Measurements from ENCODE around the gene RHAG. TPM values are rescaled to one million over a fixed set of nuclear protein-coding genes. Genes with fewer than 3 reads are reported as not detected.

Gene RHAG
- total and polyA plus RNA-seq, 2 donors (not counting 1 experiment from before 2014, with no cell fraction given): not detected

DNA sequence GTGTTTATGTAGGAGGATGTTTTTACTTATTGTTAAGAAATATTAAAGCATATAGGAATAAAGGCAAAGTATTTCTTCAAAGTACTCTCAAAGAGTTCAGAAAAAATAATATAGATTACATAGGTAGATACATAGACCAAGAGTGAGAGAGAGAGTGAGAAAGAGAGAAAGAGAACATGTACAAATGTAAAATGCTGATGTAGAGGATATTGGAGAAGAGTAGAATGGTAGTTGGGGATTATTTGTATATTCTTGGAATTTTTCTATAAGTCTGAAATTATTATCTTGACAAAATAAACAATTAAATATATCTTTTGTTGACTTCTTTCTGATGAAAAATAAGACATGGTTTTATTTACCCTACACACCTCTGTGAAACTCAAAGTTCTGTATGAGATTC lies 57.0 kb downstream of the RHAG start:
- Histone ChIP-seq H3K9ac (ENCODE audit: low read length) (no peak overlapping the region), H3K27me3 (replicated peaks in 1 of 4; ENCODE audit: control extremely low read depth in 1 of 4, control insufficient read depth in 3 of 4, insufficient read depth in 4 of 4, low read length in 3 of 4) (no peaks in the 10 kb centered on the region), H2AFZ (ENCODE audit: insufficient read depth, low read depth, low read length, poor library complexity, severe bottlenecking) (no peak overlapping the region), H3K9me3 (ENCODE audit: control extremely low read depth in 1 of 3, control insufficient read depth in 2 of 3, insufficient read depth in 1 of 3, low read length in 2 of 3) (no peaks in the 10 kb centered on the region), H3K4me3 (ENCODE audit: control extremely low read depth in 1 of 5, extremely low read depth in 1 of 5, insufficient read depth in 1 of 5, low read depth in 2 of 5, low read length in 4 of 5) (no peak overlapping the region), H3K27ac (ENCODE audit: low read length in 2 of 2) (no peak overlapping the region), H3K4me1 (ENCODE audit: control insufficient read depth in 2 of 2, insufficient read depth in 2 of 2, low read length in 2 of 2) (no peaks in the 10 kb centered on the region), H4K20me1 (ENCODE audit: control insufficient read depth, insufficient read depth, low read length, poor library complexity, severe bottlenecking) (no peaks in the 10 kb centered on the region), H3K36me3 (replicated peaks in 1 of 2; ENCODE audit: control extremely low read depth in 1 of 2, control insufficient read depth in 1 of 2, extremely low read depth in 1 of 2, insufficient read depth in 2 of 2, low read length in 1 of 2) (no peaks in the 10 kb centered on the region), H3K79me2 (ENCODE audit: control insufficient read depth, insufficient read depth, low read length) (no peaks in the 10 kb centered on the region), H3K4me2 (replicated peaks; ENCODE audit: low read depth, low read length, poor library complexity, severe bottlenecking) (no peak overlapping the region)
- no peak overlapping the region for H3K4me3 Mint-ChIP-seq
- no peaks in the 10 kb centered on the region for H3K9me3 Mint-ChIP-seq (ENCODE audit: insufficient read depth)
- no peak overlapping the region for H3K27ac Mint-ChIP-seq
- DNase-seq (no peak), ATAC-seq (ENCODE audit: low read depth) (no peak)
- intact Hi-C loops (cut with micrococcal nuclease): no loop called here
- CTCF ChIA-PET: no interaction called here
- TF ChIP-seq, protein P1, sequence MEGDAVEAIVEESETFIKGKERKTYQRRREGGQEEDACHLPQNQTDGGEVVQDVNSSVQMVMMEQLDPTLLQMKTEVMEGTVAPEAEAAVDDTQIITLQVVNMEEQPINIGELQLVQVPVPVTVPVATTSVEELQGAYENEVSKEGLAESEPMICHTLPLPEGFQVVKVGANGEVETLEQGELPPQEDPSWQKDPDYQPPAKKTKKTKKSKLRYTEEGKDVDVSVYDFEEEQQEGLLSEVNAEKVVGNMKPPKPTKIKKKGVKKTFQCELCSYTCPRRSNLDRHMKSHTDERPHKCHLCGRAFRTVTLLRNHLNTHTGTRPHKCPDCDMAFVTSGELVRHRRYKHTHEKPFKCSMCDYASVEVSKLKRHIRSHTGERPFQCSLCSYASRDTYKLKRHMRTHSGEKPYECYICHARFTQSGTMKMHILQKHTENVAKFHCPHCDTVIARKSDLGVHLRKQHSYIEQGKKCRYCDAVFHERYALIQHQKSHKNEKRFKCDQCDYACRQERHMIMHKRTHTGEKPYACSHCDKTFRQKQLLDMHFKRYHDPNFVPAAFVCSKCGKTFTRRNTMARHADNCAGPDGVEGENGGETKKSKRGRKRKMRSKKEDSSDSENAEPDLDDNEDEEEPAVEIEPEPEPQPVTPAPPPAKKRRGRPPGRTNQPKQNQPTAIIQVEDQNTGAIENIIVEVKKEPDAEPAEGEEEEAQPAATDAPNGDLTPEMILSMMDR (IDR thresholded peaks at IDR 0.05): no peak
- no peak for TF ChIP-seq EZH2 (IDR thresholded peaks at IDR 0.05; ENCODE audit: borderline replicate concordance, insufficient read depth, low read depth, low read length, poor library complexity, severe bottlenecking)
- peaks cover 3% of the 10 kb centered on the region for H3K27me3 Mint-ChIP-seq
- POLR2A ChIA-PET: no interaction called here
- no peaks in the 10 kb centered on the region for H3K4me1 Mint-ChIP-seq

- H3K27ac Mint-ChIP-seq: no peak overlapping the region
- Histone ChIP-seq H3K4me1 (ENCODE audit: control insufficient read depth in 2 of 2, insufficient read depth in 2 of 2, low read length in 2 of 2) (no peaks in the 10 kb centered on the region), H3K36me3 (replicated peaks in 1 of 2; ENCODE audit: control extremely low read depth in 1 of 2, control insufficient read depth in 1 of 2, extremely low read depth in 1 of 2, insufficient read depth in 2 of 2, low read length in 1 of 2) (no peaks in the 10 kb centered on the region), H3K27me3 (replicated peaks in 1 of 4; ENCODE audit: control extremely low read depth in 1 of 4, control insufficient read depth in 3 of 4, insufficient read depth in 4 of 4, low read length in 3 of 4) (no peaks in the 10 kb centered on the region), H3K4me2 (replicated peaks; ENCODE audit: low read depth, low read length, poor library complexity, severe bottlenecking) (no peak overlapping the region), H2AFZ (ENCODE audit: insufficient read depth, low read depth, low read length, poor library complexity, severe bottlenecking) (no peak overlapping the region), H3K9ac (ENCODE audit: low read length) (no peak overlapping the region), H3K27ac (ENCODE audit: low read length in 2 of 2) (no peak overlapping the region), H3K79me2 (ENCODE audit: control insufficient read depth, insufficient read depth, low read length) (no peaks in the 10 kb centered on the region), H3K4me3 (ENCODE audit: control extremely low read depth in 1 of 5, extremely low read depth in 1 of 5, insufficient read depth in 1 of 5, low read depth in 2 of 5, low read length in 4 of 5) (no peak overlapping the region), H3K9me3 (ENCODE audit: control extremely low read depth in 1 of 3, control insufficient read depth in 2 of 3, insufficient read depth in 1 of 3, low read length in 2 of 3) (no peaks in the 10 kb centered on the region), H4K20me1 (ENCODE audit: control insufficient read depth, insufficient read depth, low read length, poor library complexity, severe bottlenecking) (no peaks in the 10 kb centered on the region)
- no peaks in the 10 kb centered on the region for H3K9me3 Mint-ChIP-seq (ENCODE audit: insufficient read depth)
- DNase-seq: no peak
- WGBS (ENCODE audit: insufficient coverage): no CpG with 5 or more reads among the region's 1 CpG
- ATAC-seq (ENCODE audit: low read depth): no peak
- ChIA-PET POLR2A (no interaction called here), CTCF (no interaction called here)
- intact Hi-C loops (cut with micrococcal nuclease): no loop called here
- H3K4me1 Mint-ChIP-seq: no peaks in the 10 kb centered on the region
- TF ChIP-seq EZH2 (IDR thresholded peaks at IDR 0.05; ENCODE audit: borderline replicate concordance, insufficient read depth, low read depth, low read length, poor library complexity, severe bottlenecking): no peak
- TF ChIP-seq, protein P1 (IDR thresholded peaks at IDR 0.05): no peak
- no peak overlapping the region for H3K4me3 Mint-ChIP-seq
- H3K27me3 Mint-ChIP-seq: peaks cover 3% of the 10 kb centered on the region
These were observed 60.0 kb downstream of the RHAG start for GRCh38 chr6:49576618-49577017.

Data from B cell (primary cell).